GM12878 (cell line): ENCODE results near the gene LUZP2. TPM values are rescaled to one million over a fixed set of nuclear protein-coding genes. Genes with fewer than 3 reads are reported as not detected.

Experiments
- ATAC-seq: fragments of 200-7000 bp; cut with Tn5 transposase; 3 replicates; pipeline ENCODE4 v1.9.1; 2020; ENCODE audit warnings: mild to moderate bottlenecking, moderate library complexity
- BruUV-seq: library from RNA; stranded (reverse); fragments of 400-500 nt; replicated peaks from 2 replicates; lab custom pipeline; 2021; lab: Mats Ljungman, UMichigan
- CTCF ChIA-PET: fragments of 300-600 bp; sonication (Branson Sonifier 250); formaldehyde crosslinking; extraction: SDS; loops from one replicate; lab custom pipeline; 2021; ENCODE audit warnings: inconsistent platforms; lab: Yijun Ruan, JAX
- POLR2A ChIA-PET: fragments of 350-600 bp; formaldehyde crosslinking; extraction: SDS; loops from one replicate; lab custom pipeline; 2021; ENCODE audit warnings: inconsistent platforms; lab: Charles Lee
- RAD21 ChIA-PET: fragments of 300-600 bp; sonication (Branson Sonifier 250); formaldehyde crosslinking; loops from one replicate; lab custom pipeline; 2023; ENCODE audit warnings: antibody characterized with exemption; ENCODE audit not compliant: unreplicated experiment; lab: Charles Lee
- SMC1A ChIA-PET: fragments of 300-600 bp; sonication (Branson Sonifier 250); formaldehyde crosslinking; loops from one replicate; lab custom pipeline; 2023; ENCODE audit not compliant: unreplicated experiment, uncharacterized antibody; lab: Charles Lee
- DNase-seq: peaks from one replicate; pipeline ENCODE4 v3.0.0-alpha.2; 2011; ENCODE audit warnings: low read depth, low spot score
- FAIRE-seq: peaks from 3 replicates; lab custom pipeline; 2011; peaks lifted over from hg19 to GRCh38; lab: Jason Lieb, UNC
- H2AFZ ChIP-seq: 2 replicates; pipeline ENCODE4 v1.6.0; 2011; ENCODE audit warnings: low read depth, low read length, control low read depth; ENCODE audit not compliant: control insufficient read depth
- H3K27ac ChIP-seq: 2 replicates; pipeline ENCODE4 v1.5.1; 2011; ENCODE audit warnings: control low read depth; ENCODE audit not compliant: control insufficient read depth, insufficient read depth
- H3K27me3 ChIP-seq, 2 experiments: replicated peaks in 1 of 2; 2 replicates each; pipeline versions ENCODE4 v1.6.0 to v1.6.1; 2011; ENCODE audit warnings: low read length in 1 of 2; ENCODE audit not compliant: control insufficient read depth in 2 of 2, insufficient read depth in 2 of 2
- H3K36me3 ChIP-seq, 2 experiments: 2 replicates each; pipeline ENCODE4 v1.5.1; 2011; ENCODE audit warnings: low read length in 1 of 2; ENCODE audit not compliant: control insufficient read depth in 2 of 2, insufficient read depth in 2 of 2
- H3K4me1 ChIP-seq: 2 replicates; pipeline ENCODE4 v1.6.1; 2011; ENCODE audit warnings: mild to moderate bottlenecking, low read length, moderate library complexity, mixed read lengths; ENCODE audit not compliant: control insufficient read depth, insufficient read depth
- H3K4me2 ChIP-seq: 2 replicates; pipeline ENCODE4 v1.6.0; 2011; ENCODE audit warnings: control low read depth; ENCODE audit not compliant: control insufficient read depth, insufficient read depth
- H3K4me3 ChIP-seq: fragments of 200-600 bp; sonication (generic); 2 replicates; pipeline ENCODE4 v1.5.1; 2016
- H3K79me2 ChIP-seq: 2 replicates; pipeline ENCODE4 v1.6.0; 2011; ENCODE audit warnings: low read length; ENCODE audit not compliant: control insufficient read depth, insufficient read depth
- H3K9ac ChIP-seq: 2 replicates; pipeline ENCODE4 v1.8.0; 2011; ENCODE audit warnings: low read length, control low read depth, mixed read lengths; ENCODE audit not compliant: control insufficient read depth, insufficient read depth
- H3K9me3 ChIP-seq: replicated peaks from 3 replicates; pipeline ENCODE4 v1.5.1; 2011; ENCODE audit warnings: mild to moderate bottlenecking, low read length; ENCODE audit not compliant: control insufficient read depth, insufficient read depth
- H4K20me1 ChIP-seq: 2 replicates; pipeline ENCODE4 v1.6.0; 2011; ENCODE audit not compliant: control insufficient read depth, insufficient read depth
- BACH1 ChIP-seq: fragments of 450-650 bp; IDR thresholded peaks from 2 replicates; pipeline ENCODE4 v1.6.1; 2017; ENCODE audit warnings: mild to moderate bottlenecking, borderline replicate concordance
- CEBPB ChIP-seq, 2 experiments: fragments of 150-350 bp in 1 of 2; IDR thresholded peaks; 2 replicates each; pipeline ENCODE4 v1.6.1; 2012 to 2014; ENCODE audit warnings: low read depth in 2 of 2, low read length in 2 of 2, borderline replicate concordance in 1 of 2, inconsistent platforms in 1 of 2
- EGR1 ChIP-seq, 2 experiments: IDR thresholded peaks; 1 replicate in 1 of 2; 2 replicates in 1 of 2; pipeline ENCODE4 v1.6.1; 2011 to 2012; ENCODE audit warnings: low read depth in 2 of 2, low read length in 2 of 2, borderline replicate concordance in 1 of 2, mild to moderate bottlenecking in 1 of 2, moderate library complexity in 1 of 2
- EP300 ChIP-seq, 2 experiments: fragments of 150-350 bp in 1 of 2; IDR thresholded peaks; 2 replicates each; pipeline ENCODE4 v1.6.1; 2011 to 2012; ENCODE audit warnings: low read depth in 2 of 2, low read length in 2 of 2, borderline replicate concordance in 1 of 2, improper control_type of control experiment in 1 of 2, inconsistent platforms in 1 of 2; ENCODE audit not compliant: control insufficient read depth in 1 of 2
- FOS ChIP-seq: IDR thresholded peaks from 3 replicates; pipeline ENCODE4 v1.6.1; 2011; ENCODE audit warnings: borderline replicate concordance; ENCODE audit not compliant: insufficient read length; ENCODE audit errors: extremely low read depth
- JUND ChIP-seq: IDR thresholded peaks from 2 replicates; pipeline ENCODE4 v1.6.1; 2012; ENCODE audit warnings: low read depth, mild to moderate bottlenecking, low read length, improper control_type of control experiment, moderate library complexity
- KLF5 ChIP-seq: fragments of 450-650 bp; IDR thresholded peaks from 2 replicates; pipeline ENCODE4 v1.6.1; 2014; ENCODE audit warnings: mild to moderate bottlenecking; ENCODE audit not compliant: partially characterized antibody
- MEF2A ChIP-seq: IDR thresholded peaks from 2 replicates; pipeline ENCODE4 v1.6.1; 2011; ENCODE audit warnings: low read depth, mild to moderate bottlenecking, low read length, moderate library complexity; ENCODE audit not compliant: insufficient read depth
- MTA2 ChIP-seq: fragments of 450-650 bp; IDR thresholded peaks from 2 replicates; pipeline ENCODE4 v1.6.1; 2016; ENCODE audit warnings: low read depth, mild to moderate bottlenecking, moderate library complexity
- RFX5 ChIP-seq: IDR thresholded peaks from 2 replicates; pipeline ENCODE4 v1.6.1; 2011; ENCODE audit warnings: low read depth, low read length, improper control_type of control experiment
- TBL1XR1 ChIP-seq: IDR thresholded peaks from 2 replicates; pipeline ENCODE4 v1.6.1; 2012; ENCODE audit warnings: low read depth, low read length, improper control_type of control experiment
- TCF7 ChIP-seq: IDR thresholded peaks from 2 replicates; pipeline ENCODE4 v1.6.1; 2014; ENCODE audit warnings: antibody characterized with exemption, borderline replicate concordance
- WGBS: methylation state at CpG from one replicate; pipeline ENCODE4 v1.1.6; 2016; ENCODE audit warnings: low lambda C conversion rate; ENCODE audit not compliant: insufficient replicate concordance, insufficient coverage; ENCODE audit errors: missing lambda C conversion rate; 5-methylcytosine and 5-hydroxymethylcytosine counted together
- in situ Hi-C: fragments of 300-500 bp; cut with MboI; formaldehyde crosslinking; loops from 9 replicates; pipeline ENCODE4 v1.14.3; 2018; ENCODE audit warnings: mixed read lengths
- intact Hi-C: fragments of 100-400 bp; cut with micrococcal nuclease; formaldehyde crosslinking; loops from one replicate; pipeline ENCODE4 v1.14.2; 2022; ENCODE audit not compliant: unreplicated experiment
- polyA plus RNA-seq, 11 experiments: library from polyadenylated mRNA; depleted of rRNA in 4 of 11; unstranded in 6 of 11; stranded (reverse) in 5 of 11; fragments of >200 nt; fragmentation: Nextera tagmentation in 4 of 11; fragmentation: Illumina TruSeq in 1 of 11; extraction: Ambion mirVana in 4 of 11; extraction: Trizol in 1 of 11; gene quantifications; 1 replicate in 1 of 11; 2 replicates in 10 of 11; pipeline versions ENCODE4 v1.2.1 to v1.2.3, GENCODE V29; 2011 to 2016; ENCODE audit warnings: inconsistent platforms in 2 of 11, missing spikeins in 2 of 11, low read depth in 1 of 11
- total RNA-seq, 4 experiments: library from RNA; depleted of rRNA in 3 of 4; stranded (reverse); fragments of >200 nt in 3 of 4; fragmentation: Illumina TruSeq in 1 of 4; extraction: Trizol in 1 of 4; gene quantifications; 2 replicates each; pipeline versions ENCODE4 v1.2.1 to v1.2.3, GENCODE V29; 2013 to 2021
- TF ChIP-seq, protein P1 (sequence below): IDR thresholded peaks from 2 replicates; pipeline ENCODE4 v1.6.1; 2012; ENCODE audit warnings: mild to moderate bottlenecking, low read depth, low read length
- TF ChIP-seq, protein P2 (sequence below): fragments of 450-650 bp; IDR thresholded peaks from 2 replicates; pipeline ENCODE4 v1.6.1; 2017; ENCODE audit warnings: low read depth, mild to moderate bottlenecking, moderate library complexity

Gene LUZP2
- total and polyA plus RNA-seq, 10 of the 15 experiments (the other 5 are each of a cell fraction or from before 2014, with no cell fraction given): not detected

DNA sequence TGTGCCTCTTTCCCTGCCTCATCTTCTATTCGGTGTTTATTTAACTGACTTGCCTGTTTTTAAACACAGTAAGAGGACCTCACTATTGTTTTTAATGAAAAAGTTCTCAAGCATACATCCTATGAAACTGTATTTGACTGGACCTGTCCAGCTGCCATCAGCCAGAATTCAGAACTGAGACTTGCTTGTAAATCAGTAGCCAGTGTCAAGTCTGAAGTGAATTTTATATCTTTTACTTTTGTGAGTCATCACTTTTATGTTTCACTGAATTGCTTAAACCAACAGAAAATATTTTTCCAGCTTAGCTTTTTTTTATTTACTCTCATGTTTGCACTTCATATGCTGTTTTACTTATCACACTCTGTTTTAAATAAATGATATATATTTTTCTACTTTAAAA, 88.3 kb downstream of the LUZP2 start:
- ChIA-PET RAD21 (no interaction called here), SMC1A (no interaction called here), POLR2A (no interaction called here), CTCF (interaction anchor here (0.6 kb wide), 2 partner anchors 14 to 18 kb away, joined by 3 read pairs; no protein-coding TSS in a partner anchor)
- DNase-seq (no peak), FAIRE-seq (no peak), ATAC-seq (no peak)
- Histone ChIP-seq H3K4me1 (no peaks in the 10 kb centered on the region), H3K4me2 (no peak overlapping the region), H4K20me1 (no peaks in the 10 kb centered on the region), H3K79me2 (no peaks in the 10 kb centered on the region), H2AFZ (no peak overlapping the region), H3K36me3 (no peaks in the 10 kb centered on the region), H3K27ac (no peak overlapping the region), H3K9ac (no peak overlapping the region), H3K27me3 (no peaks in the 10 kb centered on the region), H3K4me3 (no peak overlapping the region), H3K9me3 (no peaks in the 10 kb centered on the region)
- in situ Hi-C loops (no loop called here), intact Hi-C loops (no loop called here)
- TF ChIP-seq BACH1: no peak
- no peak for TF ChIP-seq FOS
- no peak for TF ChIP-seq MEF2A
- TF ChIP-seq, protein P1, sequence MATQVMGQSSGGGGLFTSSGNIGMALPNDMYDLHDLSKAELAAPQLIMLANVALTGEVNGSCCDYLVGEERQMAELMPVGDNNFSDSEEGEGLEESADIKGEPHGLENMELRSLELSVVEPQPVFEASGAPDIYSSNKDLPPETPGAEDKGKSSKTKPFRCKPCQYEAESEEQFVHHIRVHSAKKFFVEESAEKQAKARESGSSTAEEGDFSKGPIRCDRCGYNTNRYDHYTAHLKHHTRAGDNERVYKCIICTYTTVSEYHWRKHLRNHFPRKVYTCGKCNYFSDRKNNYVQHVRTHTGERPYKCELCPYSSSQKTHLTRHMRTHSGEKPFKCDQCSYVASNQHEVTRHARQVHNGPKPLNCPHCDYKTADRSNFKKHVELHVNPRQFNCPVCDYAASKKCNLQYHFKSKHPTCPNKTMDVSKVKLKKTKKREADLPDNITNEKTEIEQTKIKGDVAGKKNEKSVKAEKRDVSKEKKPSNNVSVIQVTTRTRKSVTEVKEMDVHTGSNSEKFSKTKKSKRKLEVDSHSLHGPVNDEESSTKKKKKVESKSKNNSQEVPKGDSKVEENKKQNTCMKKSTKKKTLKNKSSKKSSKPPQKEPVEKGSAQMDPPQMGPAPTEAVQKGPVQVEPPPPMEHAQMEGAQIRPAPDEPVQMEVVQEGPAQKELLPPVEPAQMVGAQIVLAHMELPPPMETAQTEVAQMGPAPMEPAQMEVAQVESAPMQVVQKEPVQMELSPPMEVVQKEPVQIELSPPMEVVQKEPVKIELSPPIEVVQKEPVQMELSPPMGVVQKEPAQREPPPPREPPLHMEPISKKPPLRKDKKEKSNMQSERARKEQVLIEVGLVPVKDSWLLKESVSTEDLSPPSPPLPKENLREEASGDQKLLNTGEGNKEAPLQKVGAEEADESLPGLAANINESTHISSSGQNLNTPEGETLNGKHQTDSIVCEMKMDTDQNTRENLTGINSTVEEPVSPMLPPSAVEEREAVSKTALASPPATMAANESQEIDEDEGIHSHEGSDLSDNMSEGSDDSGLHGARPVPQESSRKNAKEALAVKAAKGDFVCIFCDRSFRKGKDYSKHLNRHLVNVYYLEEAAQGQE: no peak
- WGBS: 57% methylated on average over 1 of the region's 1 CpG
- BruUV-seq: no TSS peak

DNA sequence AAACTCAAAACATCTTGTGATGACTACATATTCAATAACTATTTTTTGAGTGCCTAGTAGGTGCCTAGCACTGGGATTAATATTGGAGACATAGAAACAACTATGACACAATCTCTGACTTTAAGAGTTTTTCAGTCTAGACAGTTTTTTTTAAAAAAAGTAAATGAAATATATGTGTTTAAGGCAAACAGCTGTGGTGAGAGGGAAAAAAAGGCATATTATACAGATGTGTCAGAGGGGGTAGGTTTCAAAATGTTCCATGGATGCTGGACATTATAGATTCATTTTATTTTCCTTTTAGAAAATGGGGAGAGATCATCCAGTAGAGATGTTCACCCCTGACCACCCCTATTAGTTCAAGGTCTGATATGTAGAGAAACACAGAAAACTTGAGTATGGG, 90.8 kb downstream of the LUZP2 start:
- Histone ChIP-seq H3K79me2 (no peaks in the 10 kb centered on the region), H3K4me3 (no peak overlapping the region), H4K20me1 (no peaks in the 10 kb centered on the region), H3K4me2 (no peak overlapping the region), H3K4me1 (no peaks in the 10 kb centered on the region), H3K27ac (no peak overlapping the region), H3K36me3 (no peaks in the 10 kb centered on the region), H2AFZ (no peak overlapping the region), H3K9ac (no peak overlapping the region), H3K27me3 (no peaks in the 10 kb centered on the region), H3K9me3 (no peaks in the 10 kb centered on the region)
- no peak for ATAC-seq
- ChIA-PET RAD21 (no interaction called here), CTCF (no interaction called here), POLR2A (no interaction called here), SMC1A (no interaction called here)
- BruUV-seq: no TSS peak
- intact Hi-C loops: no loop called here
- no peak for FAIRE-seq
- in situ Hi-C loops: no loop called here
- no peak for DNase-seq
- no peak for TF ChIP-seq CEBPB (IDR thresholded peaks at IDR 0.05; ENCODE audit: borderline replicate concordance in 1 of 2, low read depth in 2 of 2, low read length in 2 of 2)
- TF ChIP-seq, protein P2, sequence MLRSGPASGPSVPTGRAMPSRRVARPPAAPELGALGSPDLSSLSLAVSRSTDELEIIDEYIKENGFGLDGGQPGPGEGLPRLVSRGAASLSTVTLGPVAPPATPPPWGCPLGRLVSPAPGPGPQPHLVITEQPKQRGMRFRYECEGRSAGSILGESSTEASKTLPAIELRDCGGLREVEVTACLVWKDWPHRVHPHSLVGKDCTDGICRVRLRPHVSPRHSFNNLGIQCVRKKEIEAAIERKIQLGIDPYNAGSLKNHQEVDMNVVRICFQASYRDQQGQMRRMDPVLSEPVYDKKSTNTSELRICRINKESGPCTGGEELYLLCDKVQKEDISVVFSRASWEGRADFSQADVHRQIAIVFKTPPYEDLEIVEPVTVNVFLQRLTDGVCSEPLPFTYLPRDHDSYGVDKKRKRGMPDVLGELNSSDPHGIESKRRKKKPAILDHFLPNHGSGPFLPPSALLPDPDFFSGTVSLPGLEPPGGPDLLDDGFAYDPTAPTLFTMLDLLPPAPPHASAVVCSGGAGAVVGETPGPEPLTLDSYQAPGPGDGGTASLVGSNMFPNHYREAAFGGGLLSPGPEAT: no peak
- TF ChIP-seq EGR1 (IDR thresholded peaks at IDR 0.05; ENCODE audit: borderline replicate concordance in 1 of 2, low read depth in 2 of 2, low read length in 2 of 2): no peak
- TF ChIP-seq KLF5: no peak
- TF ChIP-seq TCF7: no peak
- TF ChIP-seq JUND: no peak
- no peak for TF ChIP-seq EP300 (IDR thresholded peaks at IDR 0.05; ENCODE audit: borderline replicate concordance in 1 of 2, control insufficient read depth in 1 of 2, low read depth in 2 of 2, low read length in 2 of 2)
- TF ChIP-seq MTA2: no peak
- TF ChIP-seq TBL1XR1: no peak
- no peak for TF ChIP-seq RFX5
